ENCODE data around the gene VWA8.
"Not testable (repeated sequence)": the region's sequence is repeated elsewhere in the genome, so short reads cannot be mapped to it uniquely, and the experiment has no call there.

Gene VWA8

GRCh38 chr13:41820581-41821237 lies 140.2 kb downstream of the VWA8 start:
- no peaks in the 10 kb centered on the region for H3K27me3 ChIP-seq (ENCODE audit: control insufficient read depth in 1 of 2, insufficient read depth in 2 of 2, low read length in 2 of 2)
- H3K4me1 ChIP-seq (ENCODE audit: insufficient read depth, low read length), result no peaks in the 10 kb centered on the region
- H3K4me3 ChIP-seq (ENCODE audit: low read depth in 1 of 2, low read length in 2 of 2), result no peak overlapping the region
- H3K27ac ChIP-seq (ENCODE audit: low read depth, low read length), result no peak overlapping the region
- H3K9me3 ChIP-seq (ENCODE audit: low read length), result no peaks in the 10 kb centered on the region
- no peak overlapping the region for H3K9ac ChIP-seq (ENCODE audit: low read length)
- peaks cover 4% of the 10 kb centered on the region for H3K36me3 ChIP-seq (ENCODE audit: insufficient read depth, low read length)

GRCh38 chr13:41816057-41816456 lies 144.9 kb downstream of the VWA8 start:
- no peak overlapping the region for H3K9ac ChIP-seq (ENCODE audit: low read length)
- H3K36me3 ChIP-seq (ENCODE audit: insufficient read depth, low read length), result peaks cover 11% of the 10 kb centered on the region
- no peaks in the 10 kb centered on the region for H3K4me1 ChIP-seq (ENCODE audit: insufficient read depth, low read length)
- no peak overlapping the region for H3K27ac ChIP-seq (ENCODE audit: low read depth, low read length)
- H3K9me3 ChIP-seq (ENCODE audit: low read length), result no peaks in the 10 kb centered on the region
- no peak overlapping the region for H3K4me3 ChIP-seq (ENCODE audit: low read depth in 1 of 2, low read length in 2 of 2)
- H3K27me3 ChIP-seq (ENCODE audit: control insufficient read depth in 1 of 2, insufficient read depth in 2 of 2, low read length in 2 of 2), result no peaks in the 10 kb centered on the region

- Histone ChIP-seq H3K4me1 (ENCODE audit: insufficient read depth, low read length) (no peaks in the 10 kb centered on the region), H3K27me3 (ENCODE audit: control insufficient read depth in 1 of 2, insufficient read depth in 2 of 2, low read length in 2 of 2) (no peaks in the 10 kb centered on the region), H3K36me3 (ENCODE audit: insufficient read depth, low read length) (peaks cover 12% of the 10 kb centered on the region), H3K9ac (ENCODE audit: low read length) (no peak overlapping the region), H3K4me3 (ENCODE audit: low read depth in 1 of 2, low read length in 2 of 2) (no peak overlapping the region), H3K9me3 (ENCODE audit: low read length) (no peaks in the 10 kb centered on the region), H3K27ac (ENCODE audit: low read depth, low read length) (no peak overlapping the region)
These were observed 147.5 kb downstream of the VWA8 start for GRCh38 chr13:41813426-41813825.

GRCh38 chr13:41812851-41813250 lies 148.1 kb downstream of the VWA8 start:
- Histone ChIP-seq H3K36me3 (ENCODE audit: insufficient read depth, low read length) (peaks cover 12% of the 10 kb centered on the region), H3K9ac (ENCODE audit: low read length) (no peak overlapping the region), H3K4me3 (ENCODE audit: low read depth in 1 of 2, low read length in 2 of 2) (no peak overlapping the region), H3K27ac (ENCODE audit: low read depth, low read length) (no peak overlapping the region), H3K4me1 (ENCODE audit: insufficient read depth, low read length) (no peaks in the 10 kb centered on the region), H3K9me3 (ENCODE audit: low read length) (no peaks in the 10 kb centered on the region), H3K27me3 (ENCODE audit: control insufficient read depth in 1 of 2, insufficient read depth in 2 of 2, low read length in 2 of 2) (no peaks in the 10 kb centered on the region)

- no peaks in the 10 kb centered on the region for H3K4me1 ChIP-seq (ENCODE audit: insufficient read depth, low read length)
- H3K27me3 ChIP-seq (ENCODE audit: control insufficient read depth in 1 of 2, insufficient read depth in 2 of 2, low read length in 2 of 2), result no peaks in the 10 kb centered on the region
- H3K9me3 ChIP-seq (ENCODE audit: low read length), result no peaks in the 10 kb centered on the region
- H3K9ac ChIP-seq (ENCODE audit: low read length), result no peak overlapping the region
- no peak overlapping the region for H3K27ac ChIP-seq (ENCODE audit: low read depth, low read length)
- H3K4me3 ChIP-seq (ENCODE audit: low read depth in 1 of 2, low read length in 2 of 2), result no peak overlapping the region
- H3K36me3 ChIP-seq (ENCODE audit: insufficient read depth, low read length), result peaks cover 12% of the 10 kb centered on the region
These were observed 148.7 kb downstream of the VWA8 start for GRCh38 chr13:41812237-41812636.

GRCh38 chr13:41811588-41812021 lies 149.3 kb downstream of the VWA8 start:
- H3K27ac ChIP-seq (ENCODE audit: low read depth, low read length), result no peak overlapping the region
- H3K9me3 ChIP-seq (ENCODE audit: low read length), result no peaks in the 10 kb centered on the region
- peaks cover 12% of the 10 kb centered on the region for H3K36me3 ChIP-seq (ENCODE audit: insufficient read depth, low read length)
- H3K4me1 ChIP-seq (ENCODE audit: insufficient read depth, low read length), result no peaks in the 10 kb centered on the region
- no peaks in the 10 kb centered on the region for H3K27me3 ChIP-seq (ENCODE audit: control insufficient read depth in 1 of 2, insufficient read depth in 2 of 2, low read length in 2 of 2)
- H3K9ac ChIP-seq (ENCODE audit: low read length), result no peak overlapping the region
- H3K4me3 ChIP-seq (ENCODE audit: low read depth in 1 of 2, low read length in 2 of 2), result no peak overlapping the region

GRCh38 chr13:41809962-41810361 lies 150.9 kb downstream of the VWA8 start:
- H3K27me3 ChIP-seq (ENCODE audit: control insufficient read depth in 1 of 2, insufficient read depth in 2 of 2, low read length in 2 of 2), result no peaks in the 10 kb centered on the region
- peaks cover 5% of the 10 kb centered on the region for H3K36me3 ChIP-seq (ENCODE audit: insufficient read depth, low read length)
- H3K9ac ChIP-seq (ENCODE audit: low read length), result no peak overlapping the region
- H3K4me1 ChIP-seq (ENCODE audit: insufficient read depth, low read length), result no peaks in the 10 kb centered on the region
- no peak overlapping the region for H3K4me3 ChIP-seq (ENCODE audit: low read depth in 1 of 2, low read length in 2 of 2)
- no peak overlapping the region for H3K27ac ChIP-seq (ENCODE audit: low read depth, low read length)
- H3K9me3 ChIP-seq (ENCODE audit: low read length), result no peaks in the 10 kb centered on the region

- H3K27ac ChIP-seq (ENCODE audit: low read depth, low read length); H3K9me3 ChIP-seq (ENCODE audit: low read length); H3K27me3 ChIP-seq (ENCODE audit: control insufficient read depth in 1 of 2, insufficient read depth in 2 of 2, low read length in 2 of 2); H3K4me3 ChIP-seq (ENCODE audit: low read depth in 1 of 2, low read length in 2 of 2); H3K9ac ChIP-seq (ENCODE audit: low read length); H3K36me3 ChIP-seq (ENCODE audit: insufficient read depth, low read length); H3K4me1 ChIP-seq (ENCODE audit: insufficient read depth, low read length): not testable (repeated sequence)
These were observed 157.5 kb downstream of the VWA8 start for GRCh38 chr13:41803445-41803735.

- peaks cover 4% of the 10 kb centered on the region for H3K36me3 ChIP-seq (ENCODE audit: insufficient read depth, low read length)
- no peak overlapping the region for H3K27ac ChIP-seq (ENCODE audit: low read depth, low read length)
- H3K9ac ChIP-seq (ENCODE audit: low read length), result no peak overlapping the region
- H3K4me1 ChIP-seq (ENCODE audit: insufficient read depth, low read length), result no peaks in the 10 kb centered on the region
- H3K9me3 ChIP-seq (ENCODE audit: low read length), result no peaks in the 10 kb centered on the region
- no peaks in the 10 kb centered on the region for H3K27me3 ChIP-seq (ENCODE audit: control insufficient read depth in 1 of 2, insufficient read depth in 2 of 2, low read length in 2 of 2)
- H3K4me3 ChIP-seq (ENCODE audit: low read depth in 1 of 2, low read length in 2 of 2), result no peak overlapping the region
These were observed 158.0 kb downstream of the VWA8 start for GRCh38 chr13:41802684-41803444.

GRCh38 chr13:41802043-41802683 lies 158.7 kb downstream of the VWA8 start:
- no peak overlapping the region for H3K9ac ChIP-seq (ENCODE audit: low read length)
- no peaks in the 10 kb centered on the region for H3K9me3 ChIP-seq (ENCODE audit: low read length)
- H3K4me1 ChIP-seq (ENCODE audit: insufficient read depth, low read length), result no peaks in the 10 kb centered on the region
- H3K36me3 ChIP-seq (ENCODE audit: insufficient read depth, low read length), result peaks cover 4% of the 10 kb centered on the region
- no peaks in the 10 kb centered on the region for H3K27me3 ChIP-seq (ENCODE audit: control insufficient read depth in 1 of 2, insufficient read depth in 2 of 2, low read length in 2 of 2)
- no peak overlapping the region for H3K27ac ChIP-seq (ENCODE audit: low read depth, low read length)
- H3K4me3 ChIP-seq (ENCODE audit: low read depth in 1 of 2, low read length in 2 of 2), result no peak overlapping the region

GRCh38 chr13:41791056-41791455 lies 169.9 kb downstream of the VWA8 start:
- no peaks in the 10 kb centered on the region for H3K4me1 ChIP-seq (ENCODE audit: insufficient read depth, low read length)
- no peak overlapping the region for H3K4me3 ChIP-seq (ENCODE audit: low read depth in 1 of 2, low read length in 2 of 2)
- H3K36me3 ChIP-seq (ENCODE audit: insufficient read depth, low read length), result no peaks in the 10 kb centered on the region
- no peaks in the 10 kb centered on the region for H3K27me3 ChIP-seq (ENCODE audit: control insufficient read depth in 1 of 2, insufficient read depth in 2 of 2, low read length in 2 of 2)
- no peak overlapping the region for H3K27ac ChIP-seq (ENCODE audit: low read depth, low read length)
- H3K9me3 ChIP-seq (ENCODE audit: low read length), result no peaks in the 10 kb centered on the region
- no peak overlapping the region for H3K9ac ChIP-seq (ENCODE audit: low read length)

All from muscle layer of colon (tissue), 2 donors.